Mesenchymal stem cell (in vitro differentiated cells and primary cell): ENCODE results near the gene PNO1.
A peak's percentile ranks its signal among the peaks of the same experiment; 100 is the strongest.

ENCODE experiments used
- DNase-seq: peaks from one replicate; pipeline ENCODE4 v3.0.0-alpha.2; 2013
- H2AFZ ChIP-seq: one replicate; pipeline ENCODE4 v1.6.1; 2013; ENCODE audit warnings: low read depth, mild to moderate bottlenecking, control low read depth, inconsistent platforms, low read length, moderate library complexity
- H2AK5ac ChIP-seq: 2 replicates; pipeline ENCODE4 v1.6.1; 2013; ENCODE audit warnings: low read length, moderate library complexity, mild to moderate bottlenecking, inconsistent platforms; ENCODE audit not compliant: severe bottlenecking
- H2BK120ac ChIP-seq: one replicate; pipeline ENCODE4 v1.6.1; 2013; ENCODE audit warnings: low read depth, mild to moderate bottlenecking, inconsistent platforms, low read length, moderate library complexity
- H2BK12ac ChIP-seq, 2 experiments: one replicate each; pipeline ENCODE4 v1.6.1; 2013; ENCODE audit warnings: inconsistent platforms in 2 of 2, low read length in 2 of 2, mild to moderate bottlenecking in 2 of 2, moderate library complexity in 2 of 2, control low read depth in 1 of 2
- H2BK15ac ChIP-seq: one replicate; pipeline ENCODE4 v1.6.1; 2013; ENCODE audit warnings: mild to moderate bottlenecking, low read depth, inconsistent platforms; ENCODE audit not compliant: poor library complexity, severe bottlenecking
- H2BK5ac ChIP-seq: 2 replicates; pipeline ENCODE4 v1.6.1; 2013; ENCODE audit warnings: low read depth, mild to moderate bottlenecking, low read length, control low read depth, inconsistent platforms; ENCODE audit not compliant: poor library complexity, severe bottlenecking
- H3K14ac ChIP-seq, 2 experiments: one replicate each; pipeline ENCODE4 v1.6.1; 2013; ENCODE audit warnings: inconsistent platforms in 2 of 2, low read length in 2 of 2, control low read depth in 1 of 2, mild to moderate bottlenecking in 1 of 2, moderate library complexity in 1 of 2
- H3K18ac ChIP-seq, 2 experiments: one replicate each; pipeline ENCODE4 v1.6.1; 2013; ENCODE audit warnings: inconsistent platforms in 2 of 2, low read length in 2 of 2, control low read depth in 1 of 2, low read depth in 1 of 2, mild to moderate bottlenecking in 1 of 2
- H3K23ac ChIP-seq, 2 experiments: one replicate each; pipeline ENCODE4 v1.6.1; 2013; ENCODE audit warnings: inconsistent platforms in 2 of 2, low read length in 2 of 2, mild to moderate bottlenecking in 2 of 2, moderate library complexity in 2 of 2, control low read depth in 1 of 2
- H3K27ac ChIP-seq: 2 replicates; pipeline ENCODE4 v1.5.1; 2013; ENCODE audit warnings: mild to moderate bottlenecking, moderate library complexity, low read length, control low read depth, inconsistent platforms; ENCODE audit not compliant: poor library complexity, severe bottlenecking
- H3K27me3 ChIP-seq, 2 experiments: 2 replicates each; pipeline versions ENCODE4 v1.6.1 to v1.7.0; 2013; ENCODE audit warnings: low read length in 2 of 2, mild to moderate bottlenecking in 2 of 2, moderate library complexity in 2 of 2, control low read depth in 1 of 2, inconsistent platforms in 1 of 2; ENCODE audit not compliant: control insufficient read depth in 1 of 2, insufficient read depth in 1 of 2
- H3K36me3 ChIP-seq, 2 experiments: 2 replicates each; pipeline versions ENCODE4 v1.6.1 to v1.7.0; 2013; ENCODE audit warnings: low read length in 2 of 2, control low read depth in 1 of 2, inconsistent platforms in 1 of 2, low read depth in 1 of 2, mild to moderate bottlenecking in 1 of 2; ENCODE audit not compliant: insufficient read depth in 2 of 2, control insufficient read depth in 1 of 2
- H3K4ac ChIP-seq, 2 experiments: one replicate each; pipeline ENCODE4 v1.6.1; 2013; ENCODE audit warnings: inconsistent platforms in 2 of 2, low read length in 2 of 2, mild to moderate bottlenecking in 2 of 2, moderate library complexity in 2 of 2, control low read depth in 1 of 2, low read depth in 1 of 2
- H3K4me1 ChIP-seq: 2 replicates; pipeline ENCODE4 v1.6.1; 2013; ENCODE audit warnings: low read depth, low read length, control low read depth; ENCODE audit not compliant: control insufficient read depth, insufficient read depth
- H3K4me2 ChIP-seq: 2 replicates; pipeline ENCODE4 v1.6.1; 2013; ENCODE audit warnings: low read length, mild to moderate bottlenecking, inconsistent platforms; ENCODE audit not compliant: poor library complexity, severe bottlenecking
- H3K4me3 ChIP-seq, 2 experiments: 2 replicates each; pipeline versions ENCODE4 v1.5.1 to v1.7.0; 2013; ENCODE audit warnings: low read length in 2 of 2, mild to moderate bottlenecking in 2 of 2, control low read depth in 1 of 2, low read depth in 1 of 2; ENCODE audit not compliant: insufficient read depth in 1 of 2
- H3K79me1 ChIP-seq: replicated peaks from 2 replicates; pipeline ENCODE4 v1.6.1; 2013; ENCODE audit warnings: mild to moderate bottlenecking, control low read depth, low read length, inconsistent platforms; ENCODE audit not compliant: poor library complexity, severe bottlenecking
- H3K9ac ChIP-seq: 2 replicates; pipeline ENCODE4 v1.7.0; 2013; ENCODE audit warnings: mild to moderate bottlenecking, low read length, moderate library complexity
- H3K9me3 ChIP-seq: 2 replicates; pipeline ENCODE4 v1.7.0; 2013; ENCODE audit warnings: mild to moderate bottlenecking, low read length; ENCODE audit not compliant: control insufficient read depth
- H4K8ac ChIP-seq: one replicate; pipeline ENCODE4 v1.6.1; 2013; ENCODE audit warnings: inconsistent platforms, mild to moderate bottlenecking, low read length, moderate library complexity
- H4K91ac ChIP-seq: one replicate; pipeline ENCODE4 v1.6.1; 2013; ENCODE audit warnings: mild to moderate bottlenecking, low read length, inconsistent platforms
- WGBS: methylation state at CpG from one replicate; pipeline ENCODE4 v1.1.7; 2013; ENCODE audit warnings: mixed read lengths; 5-methylcytosine and 5-hydroxymethylcytosine counted together

PNO1 gene

DNA sequence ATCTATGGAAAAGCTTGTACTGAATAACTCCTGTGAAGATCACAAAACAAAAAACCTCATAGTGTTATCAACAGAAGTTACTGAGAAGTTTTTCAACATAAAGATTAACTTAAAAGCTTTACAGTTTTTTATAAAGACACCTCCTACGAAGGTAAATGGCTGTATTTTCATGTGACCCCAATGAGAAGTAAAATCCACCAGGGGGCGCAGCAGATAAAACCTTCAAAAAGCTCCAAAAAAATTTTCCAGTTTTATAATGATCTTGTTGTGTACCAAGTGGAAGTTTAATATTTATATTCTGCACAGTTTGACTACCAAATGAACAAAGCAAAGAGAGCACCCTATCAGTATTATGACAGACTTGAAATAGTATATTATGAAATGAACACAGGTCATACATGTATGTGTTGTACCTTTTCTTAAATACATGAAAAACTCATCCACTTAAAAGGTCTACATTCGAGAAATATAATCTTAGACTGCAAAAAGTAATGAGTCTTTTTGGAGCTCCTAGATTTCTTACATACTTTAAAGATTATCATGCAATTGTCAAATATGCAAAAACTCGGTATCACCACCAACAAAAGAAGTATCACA, 38.5 kb downstream of the PNO1 start:
- Histone ChIP-seq H3K23ac (no peak overlapping the region), H3K79me1 (peaks cover 4% of the 10 kb centered on the region), H2BK5ac (no peak overlapping the region), H3K4me2 (no peak overlapping the region), H3K4me3 (no peak overlapping the region), H3K4ac (no peak overlapping the region), H2AK5ac (no peak overlapping the region), H3K9me3 (no peaks in the 10 kb centered on the region), H3K36me3 (no peaks in the 10 kb centered on the region), H3K4me1 (no peaks in the 10 kb centered on the region), H3K27ac (no peak overlapping the region), H3K14ac (no peak overlapping the region), H4K8ac (no peak overlapping the region), H3K18ac (no peak overlapping the region), H2BK15ac (no peak overlapping the region), H2AFZ (no peak overlapping the region), H2BK12ac (no peak overlapping the region), H3K9ac (peak overlapping the region; percentile 81), H2BK120ac (no peak overlapping the region), H3K27me3 (no peaks in the 10 kb centered on the region), H4K91ac (no peak overlapping the region)
- WGBS, result 100% methylated on average over 1 of the region's 4 CpGs
- no peak for DNase-seq

DNA sequence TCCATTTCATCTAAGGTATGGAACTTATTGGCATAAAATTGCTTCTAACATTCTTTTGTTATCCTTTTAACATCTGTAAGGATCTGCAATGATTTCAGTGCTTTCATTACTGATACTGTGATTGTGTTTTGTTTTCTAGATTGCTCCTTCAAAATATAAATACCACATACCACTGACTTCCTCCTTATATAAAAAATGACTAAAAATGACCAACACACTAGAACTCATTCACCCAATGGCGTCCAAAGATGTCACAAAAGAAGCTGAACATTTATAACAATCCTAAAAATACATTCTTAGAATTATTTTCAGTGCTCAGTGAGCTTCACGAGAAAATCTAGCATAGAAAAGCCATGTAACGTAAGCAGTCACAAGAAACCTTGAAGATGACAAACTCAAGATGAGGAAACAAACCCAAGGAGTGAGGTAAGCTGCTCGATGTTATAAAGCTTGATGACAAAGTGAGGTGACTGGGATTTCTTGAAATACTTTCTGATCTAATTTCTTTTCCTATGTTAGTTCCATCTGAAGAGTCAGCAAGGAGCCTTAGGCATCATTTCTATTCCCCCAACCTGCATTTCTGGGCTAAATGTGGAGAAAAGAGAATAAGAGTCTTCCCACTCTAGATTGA, 42.6 kb downstream of the PNO1 start:
- Histone ChIP-seq H3K79me1 (peaks cover 6% of the 10 kb centered on the region), H3K27ac (no peak overlapping the region)

DNA sequence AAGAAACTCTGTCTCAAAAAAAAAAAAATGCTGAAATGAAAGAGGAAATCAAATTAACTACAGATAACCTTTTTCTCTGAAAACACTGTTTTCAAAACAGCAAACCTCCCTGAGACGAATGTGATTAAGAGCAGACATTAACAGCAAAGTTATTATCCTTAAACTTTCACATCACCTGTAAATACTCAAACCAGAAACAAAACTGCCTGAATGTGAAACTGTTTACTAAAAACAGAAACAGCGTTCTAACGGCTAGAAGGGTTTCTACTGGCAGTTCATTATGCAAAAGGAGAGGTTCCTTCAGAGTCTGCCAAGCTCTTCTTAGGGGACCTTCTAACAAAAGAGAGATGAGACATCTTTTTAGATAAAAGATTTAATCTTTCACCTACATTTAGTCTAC, 45.9 kb downstream of the PNO1 start:
- Histone ChIP-seq H3K14ac (no peak overlapping the region), H2BK12ac (no peak overlapping the region), H2BK5ac (no peak overlapping the region), H3K36me3 (peaks cover 0 to 9% of the 10 kb centered on the region in 2 experiments), H2AK5ac (no peak overlapping the region), H3K9me3 (no peaks in the 10 kb centered on the region), H3K79me1 (peaks cover 6% of the 10 kb centered on the region), H3K23ac (no peak overlapping the region), H2BK120ac (no peak overlapping the region), H3K4ac (no peak overlapping the region), H3K18ac (no peak overlapping the region), H2BK15ac (no peak overlapping the region), H2AFZ (no peak overlapping the region), H4K8ac (no peak overlapping the region), H4K91ac (no peak overlapping the region), H3K4me2 (no peak overlapping the region), H3K9ac (peak overlapping the region; percentile 42), H3K27ac (no peak overlapping the region), H3K4me1 (no peaks in the 10 kb centered on the region), H3K27me3 (no peaks in the 10 kb centered on the region), H3K4me3 (peak overlapping the region in 1 of 2 experiments; percentile 26)
- no peak for DNase-seq
- WGBS, result 93% methylated on average over 3 of the region's 3 CpGs

More for the DNA sequence above, 42.6 kb downstream of the PNO1 start:
- Histone ChIP-seq H2BK12ac (no peak overlapping the region), H3K4ac (no peak overlapping the region), H3K23ac (no peak overlapping the region), H3K9ac (no peak overlapping the region), H3K4me2 (no peak overlapping the region), H2BK5ac (no peak overlapping the region), H3K4me3 (no peak overlapping the region), H2BK15ac (no peak overlapping the region), H2AFZ (no peak overlapping the region), H3K14ac (no peak overlapping the region), H2BK120ac (no peak overlapping the region), H3K27me3 (no peaks in the 10 kb centered on the region), H3K36me3 (peaks cover 0 to 5% of the 10 kb centered on the region in 2 experiments), H4K91ac (no peak overlapping the region), H3K9me3 (no peaks in the 10 kb centered on the region), H3K18ac (no peak overlapping the region), H2AK5ac (no peak overlapping the region), H4K8ac (no peak overlapping the region), H3K4me1 (no peaks in the 10 kb centered on the region)
- DNase-seq, result peak; percentile 34
- 99% methylated on average over 4 of the region's 4 CpGs for WGBS

GRCh38 chr2:68206793-68207192, 49.1 kb downstream of the PNO1 start:
- Histone ChIP-seq H3K9me3 (no peaks in the 10 kb centered on the region), H2AK5ac (no peak overlapping the region), H2BK120ac (no peak overlapping the region), H3K79me1 (peaks cover 4% of the 10 kb centered on the region), H3K18ac (no peak overlapping the region), H3K14ac (no peak overlapping the region), H2AFZ (no peak overlapping the region), H4K8ac (no peak overlapping the region), H3K23ac (no peak overlapping the region), H3K4me3 (no peak overlapping the region), H3K27me3 (no peaks in the 10 kb centered on the region), H4K91ac (no peak overlapping the region), H3K27ac (no peak overlapping the region), H3K9ac (no peak overlapping the region), H3K4me1 (no peaks in the 10 kb centered on the region), H3K4ac (no peak overlapping the region), H2BK5ac (no peak overlapping the region), H3K4me2 (no peak overlapping the region), H2BK15ac (no peak overlapping the region), H2BK12ac (no peak overlapping the region), H3K36me3 (peaks cover 0 to 10% of the 10 kb centered on the region in 2 experiments)
- DNase-seq, result no peak
